K562 (cell line): ENCODE results near the gene DYRK1B. TPM values are rescaled to one million over a fixed set of nuclear protein-coding genes. Genes with fewer than 3 reads are reported as not detected.

Experiments
- ATF7 ChIP-seq: fragments of 450-650 bp; IDR thresholded peaks from 2 replicates; pipeline ENCODE4 v1.7.1; 2014; ENCODE audit warnings: mild to moderate bottlenecking, moderate library complexity
- BRD9 ChIP-seq: fragments of 450-650 bp; IDR thresholded peaks from 2 replicates; pipeline ENCODE4 v1.6.1; 2018; ENCODE audit warnings: low read depth; ENCODE audit not compliant: partially characterized antibody
- CHD2 ChIP-seq: IDR thresholded peaks from 2 replicates; pipeline ENCODE4 v1.6.1; 2011; ENCODE audit warnings: low read depth, low read length
- CXXC5 ChIP-seq: fragments of 250-450 bp; sonication (Bioruptor Pico); IDR thresholded peaks from 2 replicates; pipeline ENCODE4 v1.8.0; 2022; ENCODE audit warnings: inconsistent platforms, mild to moderate bottlenecking, moderate library complexity
- DLX4 ChIP-seq: fragments of 250-450 bp; sonication (Bioruptor Pico); IDR thresholded peaks from 2 replicates; pipeline ENCODE4 v1.6.1; 2021; ENCODE audit warnings: mild to moderate bottlenecking
- E2F8 ChIP-seq: fragments of 450-650 bp; IDR thresholded peaks from 2 replicates; pipeline ENCODE4 v1.7.1; 2018; ENCODE audit warnings: mild to moderate bottlenecking, low read depth; ENCODE audit not compliant: partially characterized antibody
- HDAC6 ChIP-seq: IDR thresholded peaks from 2 replicates; pipeline ENCODE4 v1.6.1; 2012; ENCODE audit warnings: low read depth, mild to moderate bottlenecking, control low read depth, inconsistent platforms, low read length, moderate library complexity
- HDAC8 ChIP-seq: fragments of 450-650 bp; IDR thresholded peaks from 2 replicates; pipeline ENCODE4 v1.6.1; 2016; ENCODE audit warnings: mild to moderate bottlenecking, missing genetic modification characterization, moderate library complexity, missing compliant biosample characterization
- HMGN3 ChIP-seq: IDR thresholded peaks from 2 replicates; pipeline ENCODE4 v1.6.1; 2011; ENCODE audit warnings: borderline replicate concordance, low read depth, mild to moderate bottlenecking, mixed read lengths, low read length; ENCODE audit not compliant: insufficient read length; ENCODE audit errors: extremely low read depth
- MEF2A ChIP-seq: IDR thresholded peaks from 2 replicates; pipeline ENCODE4 v1.6.1; 2011; ENCODE audit warnings: low read depth, mild to moderate bottlenecking, low read length, moderate library complexity; ENCODE audit not compliant: control insufficient read depth
- MXI1 ChIP-seq: IDR thresholded peaks from 2 replicates; pipeline ENCODE4 v1.6.1; 2011; ENCODE audit warnings: low read depth, mild to moderate bottlenecking, improper control_type of control experiment, low read length
- SAFB ChIP-seq: fragments of 200-400 bp; formaldehyde crosslinking; IDR thresholded peaks from 2 replicates; pipeline ENCODE4 v1.6.1; 2017; ENCODE audit warnings: low read depth, low read length, borderline replicate concordance
- SUPT5H ChIP-seq: fragments of 450-650 bp; IDR thresholded peaks from 2 replicates; pipeline ENCODE4 v1.6.1; 2016
- TAF1 ChIP-seq: IDR thresholded peaks from 2 replicates; pipeline ENCODE4 v1.6.1; 2011; ENCODE audit warnings: mild to moderate bottlenecking, low read length, moderate library complexity; ENCODE audit not compliant: insufficient read depth, control insufficient read depth, severe bottlenecking; ENCODE audit errors: extremely low read depth
- ZNF124 ChIP-seq: sonication (generic); formaldehyde crosslinking; IDR thresholded peaks from 2 replicates; pipeline ENCODE4 v1.8.1; 2022; ENCODE audit warnings: missing genetic modification reagents
- polyA plus RNA-seq, 8 experiments: library from polyadenylated mRNA; depleted of rRNA in 4 of 8; stranded (reverse) in 5 of 8; unstranded in 3 of 8; fragments of >200 nt; fragmentation: Nextera tagmentation in 2 of 8; fragmentation: Illumina TruSeq in 1 of 8; extraction: Ambion mirVana in 2 of 8; extraction: Trizol in 1 of 8; gene quantifications; 2 replicates each; pipeline versions ENCODE4 v1.2.1 to v1.2.3, GENCODE V29; 2011 to 2014; ENCODE audit warnings: inconsistent platforms in 1 of 8, missing spikeins in 1 of 8
- total RNA-seq, 7 experiments: library from RNA; depleted of rRNA in 6 of 7; stranded (reverse); fragments of >200 nt in 6 of 7; fragmentation: Illumina TruSeq in 2 of 7; extraction: Trizol in 2 of 7; gene quantifications; 2 replicates each; pipeline versions ENCODE4 v1.2.1 to v1.2.3, GENCODE V29; 2011 to 2021; ENCODE audit warnings: low replicate concordance in 1 of 7
- TF ChIP-seq, protein P1 (sequence below): sonication (generic); formaldehyde crosslinking; IDR thresholded peaks from 2 replicates; pipeline ENCODE4 v1.8.0; 2023; ENCODE audit warnings: missing genetic modification reagents, mild to moderate bottlenecking, borderline replicate concordance
- TF ChIP-seq, protein P2 (sequence below): fragments of 450-650 bp; IDR thresholded peaks from 2 replicates; pipeline ENCODE4 v1.6.1; 2016

DYRK1B gene
- total and polyA plus RNA-seq, 9 of the 15 experiments (the other 6 are each of a cell fraction or from before 2014, with no cell fraction given), result 0.91 to 5.2 (median 1.5) TPM; not detected in 2

- TF ChIP-seq DLX4 (CRISPR knock-in tag) (no peak), CHD2 (peak; percentile 67), ZNF124 (CRISPR knock-in tag) (no peak), CXXC5 (CRISPR knock-in tag) (peak; percentile 79), BRD9 (no peak), MEF2A (peak; percentile 80; the same call in 1 of the 2 replicates), HDAC6 (no peak), ATF7 (peak; percentile 67; the same call in 1 of the 2 replicates), TAF1 (peak; percentile 22), SUPT5H (peak; percentile 92), SAFB (no peak), MXI1 (peak; percentile 92), E2F8 (peak; percentile 74), HDAC8 (tag) (0 out of 2 replicates have a peak, but pooled peaks have one; percentile 45), HMGN3 (peak; percentile 56)
- TF ChIP-seq, protein P1, sequence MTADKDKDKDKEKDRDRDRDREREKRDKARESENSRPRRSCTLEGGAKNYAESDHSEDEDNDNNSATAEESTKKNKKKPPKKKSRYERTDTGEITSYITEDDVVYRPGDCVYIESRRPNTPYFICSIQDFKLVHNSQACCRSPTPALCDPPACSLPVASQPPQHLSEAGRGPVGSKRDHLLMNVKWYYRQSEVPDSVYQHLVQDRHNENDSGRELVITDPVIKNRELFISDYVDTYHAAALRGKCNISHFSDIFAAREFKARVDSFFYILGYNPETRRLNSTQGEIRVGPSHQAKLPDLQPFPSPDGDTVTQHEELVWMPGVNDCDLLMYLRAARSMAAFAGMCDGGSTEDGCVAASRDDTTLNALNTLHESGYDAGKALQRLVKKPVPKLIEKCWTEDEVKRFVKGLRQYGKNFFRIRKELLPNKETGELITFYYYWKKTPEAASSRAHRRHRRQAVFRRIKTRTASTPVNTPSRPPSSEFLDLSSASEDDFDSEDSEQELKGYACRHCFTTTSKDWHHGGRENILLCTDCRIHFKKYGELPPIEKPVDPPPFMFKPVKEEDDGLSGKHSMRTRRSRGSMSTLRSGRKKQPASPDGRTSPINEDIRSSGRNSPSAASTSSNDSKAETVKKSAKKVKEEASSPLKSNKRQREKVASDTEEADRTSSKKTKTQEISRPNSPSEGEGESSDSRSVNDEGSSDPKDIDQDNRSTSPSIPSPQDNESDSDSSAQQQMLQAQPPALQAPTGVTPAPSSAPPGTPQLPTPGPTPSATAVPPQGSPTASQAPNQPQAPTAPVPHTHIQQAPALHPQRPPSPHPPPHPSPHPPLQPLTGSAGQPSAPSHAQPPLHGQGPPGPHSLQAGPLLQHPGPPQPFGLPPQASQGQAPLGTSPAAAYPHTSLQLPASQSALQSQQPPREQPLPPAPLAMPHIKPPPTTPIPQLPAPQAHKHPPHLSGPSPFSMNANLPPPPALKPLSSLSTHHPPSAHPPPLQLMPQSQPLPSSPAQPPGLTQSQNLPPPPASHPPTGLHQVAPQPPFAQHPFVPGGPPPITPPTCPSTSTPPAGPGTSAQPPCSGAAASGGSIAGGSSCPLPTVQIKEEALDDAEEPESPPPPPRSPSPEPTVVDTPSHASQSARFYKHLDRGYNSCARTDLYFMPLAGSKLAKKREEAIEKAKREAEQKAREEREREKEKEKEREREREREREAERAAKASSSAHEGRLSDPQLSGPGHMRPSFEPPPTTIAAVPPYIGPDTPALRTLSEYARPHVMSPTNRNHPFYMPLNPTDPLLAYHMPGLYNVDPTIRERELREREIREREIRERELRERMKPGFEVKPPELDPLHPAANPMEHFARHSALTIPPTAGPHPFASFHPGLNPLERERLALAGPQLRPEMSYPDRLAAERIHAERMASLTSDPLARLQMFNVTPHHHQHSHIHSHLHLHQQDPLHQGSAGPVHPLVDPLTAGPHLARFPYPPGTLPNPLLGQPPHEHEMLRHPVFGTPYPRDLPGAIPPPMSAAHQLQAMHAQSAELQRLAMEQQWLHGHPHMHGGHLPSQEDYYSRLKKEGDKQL (CRISPR knock-in tag), result no peak
- TF ChIP-seq, protein P2, sequence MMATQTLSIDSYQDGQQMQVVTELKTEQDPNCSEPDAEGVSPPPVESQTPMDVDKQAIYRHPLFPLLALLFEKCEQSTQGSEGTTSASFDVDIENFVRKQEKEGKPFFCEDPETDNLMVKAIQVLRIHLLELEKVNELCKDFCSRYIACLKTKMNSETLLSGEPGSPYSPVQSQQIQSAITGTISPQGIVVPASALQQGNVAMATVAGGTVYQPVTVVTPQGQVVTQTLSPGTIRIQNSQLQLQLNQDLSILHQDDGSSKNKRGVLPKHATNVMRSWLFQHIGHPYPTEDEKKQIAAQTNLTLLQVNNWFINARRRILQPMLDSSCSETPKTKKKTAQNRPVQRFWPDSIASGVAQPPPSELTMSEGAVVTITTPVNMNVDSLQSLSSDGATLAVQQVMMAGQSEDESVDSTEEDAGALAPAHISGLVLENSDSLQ, result peak; percentile 40; the same call in 1 of the 2 replicates
Observed at GRCh38 chr19:39833464-39834286, at the start of gene DYRK1B (continued).
